Endothelial cell (in vitro differentiated cells): ENCODE measurements around the gene SLC25A39. TPM values are rescaled to one million over a fixed set of nuclear protein-coding genes. Genes with fewer than 3 reads are reported as not detected.
"Not testable (repeated sequence)": the region's sequence is repeated elsewhere in the genome, so short reads cannot be mapped to it uniquely, and the experiment has no call there.

Experiments used
- DNase-seq: peaks from one replicate; pipeline ENCODE4 v3.0.0; 2021; ENCODE audit warnings: low spot score
- H3K27ac Mint-ChIP-seq: one replicate; pipeline ENCODE4 v1.8.0; 2021; ENCODE audit warnings: mixed read lengths, inconsistent platforms; ENCODE audit not compliant: unreplicated experiment
- H3K27me3 Mint-ChIP-seq: one replicate; pipeline ENCODE4 v1.8.0; 2021; ENCODE audit warnings: mild to moderate bottlenecking, moderate library complexity, mixed read lengths, inconsistent platforms; ENCODE audit not compliant: unreplicated experiment
- H3K36me3 Mint-ChIP-seq: one replicate; pipeline ENCODE4 v1.8.0; 2021; ENCODE audit warnings: mild to moderate bottlenecking, low read depth, mixed read lengths, inconsistent platforms; ENCODE audit not compliant: unreplicated experiment
- H3K4me1 Mint-ChIP-seq: one replicate; pipeline ENCODE4 v1.8.0; 2021; ENCODE audit warnings: mild to moderate bottlenecking, mixed read lengths, inconsistent platforms; ENCODE audit not compliant: unreplicated experiment
- H3K4me3 Mint-ChIP-seq: one replicate; pipeline ENCODE4 v1.8.0; 2021; ENCODE audit warnings: mild to moderate bottlenecking, mixed read lengths, inconsistent platforms; ENCODE audit not compliant: unreplicated experiment
- H3K9me3 Mint-ChIP-seq: one replicate; pipeline ENCODE4 v1.8.0; 2021; ENCODE audit warnings: mixed read lengths, inconsistent platforms; ENCODE audit not compliant: unreplicated experiment
- CTCF ChIP-seq: fragments of 200-600 bp; sonication (generic); IDR thresholded peaks from one replicate; pipeline ENCODE4 v1.5.0; 2021; ENCODE audit warnings: antibody characterized with exemption; ENCODE audit not compliant: unreplicated experiment
- total RNA-seq: library from RNA; stranded (reverse); fragmentation: NEBNext Ultra II Directional; extraction: Animal tissue kit (Norgen Biotek cat#: 25700); gene quantifications from one replicate; pipeline ENCODE4 v1.2.1, GENCODE V29; 2021; ENCODE audit not compliant: unreplicated experiment

Gene SLC25A39
- total RNA-seq, 1 donor from 2014 or later, result 124 TPM

- peaks cover 10% of the 10 kb centered on the region for H3K27me3 Mint-ChIP-seq
- DNase-seq, result peak; percentile 69
- H3K9me3 Mint-ChIP-seq, result no peaks in the 10 kb centered on the region
- peak overlapping the region; percentile 98 for H3K4me3 Mint-ChIP-seq
- H3K4me1 Mint-ChIP-seq, result peaks cover 13% of the 10 kb centered on the region
- peaks cover 4% of the 10 kb centered on the region for H3K36me3 Mint-ChIP-seq
- H3K27ac Mint-ChIP-seq, result peak overlapping the region; percentile 96
- peak; percentile 53 for TF ChIP-seq CTCF
These were observed 20.9 kb upstream of the SLC25A39 start for GRCh38 chr17:44345454-44346026.

- no peak for TF ChIP-seq CTCF
- peak; percentile 90 for DNase-seq
- no peaks in the 10 kb centered on the region for H3K9me3 Mint-ChIP-seq
- peaks cover 4% of the 10 kb centered on the region for H3K36me3 Mint-ChIP-seq
- H3K27me3 Mint-ChIP-seq, result peaks cover 10% of the 10 kb centered on the region
- H3K27ac Mint-ChIP-seq, result peak within 1 kb of the TSS; percentile 96
- H3K4me1 Mint-ChIP-seq, result peaks cover 13% of the 10 kb centered on the region
- H3K4me3 Mint-ChIP-seq, result peak within 1 kb of the TSS; percentile 98
These were observed 20.4 kb upstream of the SLC25A39 start, which contains the start of gene GRN for GRCh38 chr17:44344939-44345453. TSS of gene GRN (plus strand) at chr17:44345302. CDS start at chr17:44349165, 3,863 bp downstream.

GRCh38 chr17:44343510-44344209, 19.0 kb upstream of the SLC25A39 start:
- Mint-ChIP-seq H3K27ac (no peak overlapping the region), H3K36me3 (peaks cover 4% of the 10 kb centered on the region), H3K27me3 (peaks cover 8% of the 10 kb centered on the region), H3K4me3 (no peak overlapping the region), H3K4me1 (peaks cover 13% of the 10 kb centered on the region), H3K9me3 (no peaks in the 10 kb centered on the region)
- no peak for TF ChIP-seq CTCF
- DNase-seq, result no peak

GRCh38 chr17:44340553-44340952, 15.9 kb upstream of the SLC25A39 start:
- not testable (repeated sequence) for H3K27ac Mint-ChIP-seq, H3K36me3 Mint-ChIP-seq, H3K4me1 Mint-ChIP-seq, H3K27me3 Mint-ChIP-seq, H3K4me3 Mint-ChIP-seq, H3K9me3 Mint-ChIP-seq, DNase-seq

GRCh38 chr17:44338702-44339101, 14.1 kb upstream of the SLC25A39 start:
- H3K9me3 Mint-ChIP-seq, result no peaks in the 10 kb centered on the region
- peaks cover 2% of the 10 kb centered on the region for H3K27me3 Mint-ChIP-seq
- no peak for TF ChIP-seq CTCF
- no peak overlapping the region for H3K4me3 Mint-ChIP-seq
- H3K4me1 Mint-ChIP-seq, result no peaks in the 10 kb centered on the region
- H3K27ac Mint-ChIP-seq, result no peak overlapping the region
- no peak for DNase-seq
- H3K36me3 Mint-ChIP-seq, result no peaks in the 10 kb centered on the region
